PC-3 (cell line): ENCODE data around the gene ERMARD. TPM values are rescaled to one million over a fixed set of nuclear protein-coding genes. Genes with fewer than 3 reads are reported as not detected.

Experiments used
- ATAC-seq: fragments of 200-7000 bp; cut with Tn5 transposase; 2 replicates; pipeline ENCODE4 v1.9.1; 2020; ENCODE audit warnings: mild to moderate bottlenecking, moderate library complexity
- BruUV-seq: library from RNA; stranded (reverse); fragments of 400-500 nt; replicated peaks from 2 replicates; lab custom pipeline; 2021; lab: Mats Ljungman, UMichigan
- CTCF ChIA-PET: fragments of 300-600 bp; sonication (Branson Sonifier 250); formaldehyde crosslinking; loops from one replicate; lab custom pipeline; 2022; ENCODE audit warnings: antibody characterized with exemption; lab: Charles Lee
- POLR2A ChIA-PET: fragments of 300-600 bp; sonication (Branson Sonifier 250); formaldehyde crosslinking; loops from one replicate; lab custom pipeline; 2022; ENCODE audit warnings: antibody characterized with exemption; ENCODE audit not compliant: unreplicated experiment; lab: Charles Lee
- DNase-seq: peaks from one replicate; pipeline ENCODE4 v3.0.0-alpha.2; 2015
- H2AFZ ChIP-seq: fragments of 300-600 bp; sonication (generic); 2 replicates; pipeline ENCODE4 v1.6.0; 2016; ENCODE audit warnings: antibody characterized with exemption, low read length
- H3F3A ChIP-seq: fragments of 300-600 bp; sonication (generic); one replicate; pipeline ENCODE4 v1.6.0; 2017; ENCODE audit warnings: antibody characterized with exemption, low read length, control low read depth, mild to moderate bottlenecking; ENCODE audit not compliant: unreplicated experiment
- H3K27ac ChIP-seq: fragments of 300-600 bp; sonication (generic); 2 replicates; pipeline ENCODE4 v1.5.1; 2016; ENCODE audit warnings: mild to moderate bottlenecking, low read length
- H3K27me3 ChIP-seq: fragments of 300-600 bp; sonication (generic); 2 replicates; pipeline ENCODE4 v1.6.1; 2016; ENCODE audit warnings: low read length, mixed read lengths
- H3K36me3 ChIP-seq: fragments of 300-600 bp; sonication (generic); 2 replicates; pipeline ENCODE4 v1.6.1; 2016; ENCODE audit warnings: low read depth, mixed run types, low read length, mixed read lengths
- H3K4me1 ChIP-seq: fragments of 300-600 bp; sonication (generic); 2 replicates; pipeline ENCODE4 v1.5.1; 2016; ENCODE audit warnings: low read length; ENCODE audit not compliant: insufficient read depth
- H3K4me2 ChIP-seq: fragments of 300-600 bp; sonication (generic); 2 replicates; pipeline ENCODE4 v1.6.0; 2016; ENCODE audit warnings: low read length
- H3K4me3 ChIP-seq: fragments of 300-600 bp; sonication (generic); 2 replicates; pipeline ENCODE4 v1.5.1; 2016; ENCODE audit warnings: mild to moderate bottlenecking, low read length, mixed read lengths
- H3K79me2 ChIP-seq: fragments of 300-600 bp; sonication (generic); 2 replicates; pipeline ENCODE4 v1.6.1; 2017; ENCODE audit warnings: low read length, mixed read lengths
- H3K9ac ChIP-seq: fragments of 300-600 bp; sonication (generic); 2 replicates; pipeline ENCODE4 v1.6.0; 2016; ENCODE audit warnings: mild to moderate bottlenecking, low read length
- H3K9me2 ChIP-seq: fragments of 300-600 bp; sonication (generic); replicated peaks from 2 replicates; pipeline ENCODE4 v1.6.1; 2016; ENCODE audit warnings: mixed run types, low read length, mixed read lengths
- H3K9me3 ChIP-seq: fragments of 300-600 bp; sonication (generic); 2 replicates; pipeline ENCODE4 v1.6.1; 2016; ENCODE audit warnings: low read length, mixed read lengths
- H4K20me1 ChIP-seq: fragments of 300-600 bp; sonication (generic); 2 replicates; pipeline ENCODE4 v1.6.1; 2016; ENCODE audit warnings: low read length, mixed read lengths
- EZH2 ChIP-seq: fragments of 300-600 bp; sonication (generic); IDR thresholded peaks from one replicate; pipeline ENCODE4 v1.6.1; 2017; ENCODE audit warnings: antibody characterized with exemption, mild to moderate bottlenecking, low read length; ENCODE audit not compliant: unreplicated experiment
- EZH2phosphoT487 ChIP-seq: fragments of 300-600 bp; sonication (generic); IDR thresholded peaks from 2 replicates; pipeline ENCODE4 v1.6.1; 2018; ENCODE audit warnings: mild to moderate bottlenecking, antibody characterized with exemption, low read length, borderline replicate concordance
- intact Hi-C: fragments of 100-400 bp; cut with micrococcal nuclease; formaldehyde crosslinking; loops from 2 replicates; pipeline ENCODE4 v1.9.0; 2023
- total RNA-seq: library from RNA; depleted of rRNA; stranded (reverse); fragments of >200 nt; gene quantifications from 2 replicates; pipeline ENCODE4 v1.2.3, GENCODE V29; 2014
- TF ChIP-seq, protein P1 (sequence below): fragments of 300-600 bp; sonication (generic); conservative IDR thresholded peaks from 2 replicates; pipeline ENCODE4 v1.5.1; 2017; ENCODE audit warnings: antibody characterized with exemption, low read depth, mild to moderate bottlenecking, low read length

ERMARD gene
- total RNA-seq, 1 experiment from 2014 or later = 16.3 TPM

- no peaks in the 10 kb centered on the region for H3K36me3 ChIP-seq
- H4K20me1 ChIP-seq = no peaks in the 10 kb centered on the region
- no peaks in the 10 kb centered on the region for H3K9me2 ChIP-seq
- ATAC-seq (peak; percentile 98), DNase-seq (peak; percentile 64)
- no TSS peak for BruUV-seq
- H3K9me3 ChIP-seq = no peaks in the 10 kb centered on the region
- H3F3A ChIP-seq = no peaks in the 10 kb centered on the region
- CTCF ChIA-PET = no interaction called here
- no peak overlapping the region for H3K27ac ChIP-seq
- no peak overlapping the region for H3K9ac ChIP-seq
- H3K79me2 ChIP-seq = no peaks in the 10 kb centered on the region
- peak overlapping the region; percentile 58; the same call in 1 of the 2 replicates for H2AFZ ChIP-seq
- H3K4me3 ChIP-seq = no peak overlapping the region
- no peaks in the 10 kb centered on the region for H3K27me3 ChIP-seq
- POLR2A ChIA-PET = no interaction called here
- peaks cover 18% of the 10 kb centered on the region for H3K4me1 ChIP-seq
- peak overlapping the region; percentile 55 for H3K4me2 ChIP-seq
- TF ChIP-seq, protein P1, sequence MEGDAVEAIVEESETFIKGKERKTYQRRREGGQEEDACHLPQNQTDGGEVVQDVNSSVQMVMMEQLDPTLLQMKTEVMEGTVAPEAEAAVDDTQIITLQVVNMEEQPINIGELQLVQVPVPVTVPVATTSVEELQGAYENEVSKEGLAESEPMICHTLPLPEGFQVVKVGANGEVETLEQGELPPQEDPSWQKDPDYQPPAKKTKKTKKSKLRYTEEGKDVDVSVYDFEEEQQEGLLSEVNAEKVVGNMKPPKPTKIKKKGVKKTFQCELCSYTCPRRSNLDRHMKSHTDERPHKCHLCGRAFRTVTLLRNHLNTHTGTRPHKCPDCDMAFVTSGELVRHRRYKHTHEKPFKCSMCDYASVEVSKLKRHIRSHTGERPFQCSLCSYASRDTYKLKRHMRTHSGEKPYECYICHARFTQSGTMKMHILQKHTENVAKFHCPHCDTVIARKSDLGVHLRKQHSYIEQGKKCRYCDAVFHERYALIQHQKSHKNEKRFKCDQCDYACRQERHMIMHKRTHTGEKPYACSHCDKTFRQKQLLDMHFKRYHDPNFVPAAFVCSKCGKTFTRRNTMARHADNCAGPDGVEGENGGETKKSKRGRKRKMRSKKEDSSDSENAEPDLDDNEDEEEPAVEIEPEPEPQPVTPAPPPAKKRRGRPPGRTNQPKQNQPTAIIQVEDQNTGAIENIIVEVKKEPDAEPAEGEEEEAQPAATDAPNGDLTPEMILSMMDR = no peak
- no peak for TF ChIP-seq EZH2phosphoT487
- TF ChIP-seq EZH2 = no peak
- intact Hi-C loops = no loop called here
Observed at GRCh38 chr6:169800668-169801395, 49.4 kb downstream of the ERMARD start.

GRCh38 chr6:169801396-169802160 lies 50.2 kb downstream of the ERMARD start:
- H3K27ac ChIP-seq = no peak overlapping the region
- ChIA-PET POLR2A (no interaction called here), CTCF (no interaction called here)
- H3K9me3 ChIP-seq = no peaks in the 10 kb centered on the region
- H3K79me2 ChIP-seq = no peaks in the 10 kb centered on the region
- H3K4me2 ChIP-seq = no peak overlapping the region
- ATAC-seq = no peak
- no peaks in the 10 kb centered on the region for H3K9me2 ChIP-seq
- TF ChIP-seq EZH2phosphoT487 (no peak), EZH2 (no peak)
- TF ChIP-seq, protein P1 = no peak
- no TSS peak for BruUV-seq
- H3F3A ChIP-seq = no peaks in the 10 kb centered on the region
- H3K4me1 ChIP-seq = peaks cover 18% of the 10 kb centered on the region
- H3K4me3 ChIP-seq = no peak overlapping the region
- H3K9ac ChIP-seq = no peak overlapping the region
- no peak for DNase-seq
- H3K27me3 ChIP-seq = no peaks in the 10 kb centered on the region
- no peaks in the 10 kb centered on the region for H4K20me1 ChIP-seq
- H3K36me3 ChIP-seq = no peaks in the 10 kb centered on the region
- intact Hi-C loops = no loop called here
- no peak overlapping the region for H2AFZ ChIP-seq
